GM21529 (cell line): ENCODE measurements around the gene TXNDC15.
"Not testable (repeated sequence)": the region's sequence is repeated elsewhere in the genome, so short reads cannot be mapped to it uniquely, and the experiment has no call there.

ENCODE experiments used
- ATAC-seq: cut with Tn5 transposase; IDR thresholded peaks from one replicate; pipeline ENCODE4 v1.9.1; 2021; ENCODE audit not compliant: unreplicated experiment

TXNDC15 gene

DNA sequence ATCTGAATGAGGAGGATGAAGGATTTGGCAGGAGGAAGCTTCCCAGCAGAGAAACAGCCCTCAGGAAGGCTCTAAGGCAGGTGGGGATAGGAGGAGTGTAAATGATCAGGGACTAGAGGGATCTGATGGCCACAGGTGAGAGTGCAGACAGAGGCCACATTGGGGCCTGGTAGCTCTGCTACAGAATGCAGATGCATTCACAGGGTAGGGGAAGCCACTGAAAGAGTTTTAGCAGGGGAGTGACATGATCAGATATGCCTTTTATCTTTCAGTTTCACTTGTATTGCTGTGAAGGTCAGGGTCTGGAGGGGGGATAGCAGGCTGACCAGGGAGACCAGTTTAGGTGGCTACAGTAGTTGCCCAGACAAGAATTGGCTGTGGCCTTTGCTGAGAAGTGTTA, 3.0 kb downstream of the TXNDC15 start:
- ATAC-seq: no peak

DNA sequence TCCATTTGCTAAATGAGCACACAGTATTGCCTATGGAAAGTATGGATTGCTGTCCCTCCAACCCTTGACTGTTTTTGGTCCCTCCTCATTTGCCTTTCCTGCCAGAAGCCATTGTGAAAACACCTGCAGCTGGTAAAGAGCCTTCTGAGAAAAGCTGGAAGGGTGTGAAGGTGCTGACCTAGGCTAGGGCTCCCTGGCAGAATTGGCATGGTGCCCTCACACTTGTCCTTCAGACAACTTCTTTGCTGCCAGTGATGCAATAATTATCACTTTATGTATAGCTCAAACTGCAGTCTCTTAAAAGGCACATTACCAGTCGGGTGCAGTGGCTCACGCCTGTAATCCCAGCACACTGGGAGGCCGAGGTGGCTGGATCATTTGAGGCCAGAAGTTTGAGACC, 4.2 kb downstream of the TXNDC15 start:
- no peak for ATAC-seq

DNA sequence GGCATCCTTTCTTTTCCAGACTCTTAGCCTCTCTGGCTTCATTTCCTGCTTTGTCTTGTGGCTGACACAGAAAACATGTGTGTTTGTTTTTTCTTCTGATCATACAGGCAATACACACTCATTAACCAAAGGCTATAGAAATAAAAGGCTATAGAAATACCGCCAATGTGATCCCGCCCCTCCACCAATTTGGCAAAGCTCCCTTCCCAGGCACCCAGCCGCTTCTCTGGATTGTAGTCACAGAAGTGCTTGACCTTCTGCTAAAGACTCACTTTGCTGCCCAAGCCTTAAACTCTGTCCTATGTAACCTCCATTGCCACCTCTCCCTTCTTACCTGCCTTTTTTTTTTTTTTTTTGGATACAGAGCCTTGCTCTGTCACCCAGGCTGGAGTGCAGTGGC, 5.3 kb downstream of the TXNDC15 start:
- no peak for ATAC-seq

DNA sequence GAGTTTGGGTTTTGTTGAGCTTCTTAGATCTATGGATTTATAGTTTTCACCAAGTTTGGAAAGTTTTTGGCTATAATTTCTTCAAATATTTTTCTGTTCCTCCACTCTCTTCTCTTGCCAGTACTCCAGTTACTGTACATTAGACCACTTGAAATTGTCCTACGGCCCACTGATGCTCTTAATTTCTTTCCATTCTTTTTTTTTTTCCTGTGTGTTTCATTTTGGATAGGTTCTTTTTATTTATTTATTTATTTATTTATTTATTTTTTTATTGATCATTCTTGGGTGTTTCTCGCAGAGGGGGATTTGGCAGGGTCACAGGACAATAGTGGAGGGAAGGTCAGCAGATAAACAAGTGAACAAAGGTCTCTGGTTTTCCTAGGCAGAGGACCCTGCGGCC, 6.8 kb downstream of the TXNDC15 start:
- ATAC-seq: not testable (repeated sequence)

DNA sequence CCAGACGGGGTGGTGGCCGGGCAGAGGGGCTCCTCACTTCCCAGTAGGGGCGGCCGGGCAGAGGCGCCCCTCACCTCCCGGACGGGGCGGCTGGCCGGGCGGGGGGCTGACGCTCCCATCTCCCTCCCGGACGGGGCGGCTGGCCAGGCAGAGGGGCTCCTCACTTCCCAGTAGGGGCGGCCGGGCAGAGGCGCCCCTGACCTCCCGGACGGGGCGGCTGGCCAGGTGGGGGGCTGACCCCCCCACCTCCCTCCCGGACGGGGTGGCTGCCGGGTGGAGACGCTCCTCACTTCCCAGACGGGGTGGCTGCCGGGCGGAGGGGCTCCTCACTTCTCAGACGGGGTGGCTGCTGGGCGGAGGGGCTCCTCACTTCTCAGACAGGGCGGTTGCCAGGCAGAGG, 7.5 kb downstream of the TXNDC15 start:
- not testable (repeated sequence) for ATAC-seq

DNA sequence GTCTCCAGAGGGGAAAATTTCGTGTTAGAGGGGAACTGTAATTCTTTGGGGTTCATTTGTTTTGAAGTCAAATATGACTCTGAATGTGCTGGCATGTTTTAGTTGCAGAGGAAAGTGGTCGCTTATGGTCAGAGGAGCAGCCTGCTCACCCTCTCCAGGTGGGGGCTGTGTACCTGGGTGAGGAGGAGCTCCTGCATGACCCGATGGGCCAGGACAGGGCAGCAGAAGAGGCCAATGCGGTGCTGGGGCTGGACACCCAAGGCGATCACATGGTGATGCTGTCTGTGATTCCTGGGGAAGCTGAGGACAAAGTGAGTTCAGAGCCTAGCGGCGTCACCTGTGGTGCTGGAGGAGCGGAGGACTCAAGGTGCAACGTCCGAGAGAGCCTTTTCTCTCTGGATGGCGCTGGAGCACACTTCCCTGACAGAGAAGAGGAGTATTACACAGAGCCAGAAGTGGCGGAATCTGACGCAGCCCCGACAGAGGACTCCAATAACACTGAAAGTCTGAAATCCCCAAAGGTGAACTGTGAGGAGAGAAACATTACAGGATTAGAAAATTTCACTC, 13.5 kb downstream of the TXNDC15 start:
- no peak for ATAC-seq

DNA sequence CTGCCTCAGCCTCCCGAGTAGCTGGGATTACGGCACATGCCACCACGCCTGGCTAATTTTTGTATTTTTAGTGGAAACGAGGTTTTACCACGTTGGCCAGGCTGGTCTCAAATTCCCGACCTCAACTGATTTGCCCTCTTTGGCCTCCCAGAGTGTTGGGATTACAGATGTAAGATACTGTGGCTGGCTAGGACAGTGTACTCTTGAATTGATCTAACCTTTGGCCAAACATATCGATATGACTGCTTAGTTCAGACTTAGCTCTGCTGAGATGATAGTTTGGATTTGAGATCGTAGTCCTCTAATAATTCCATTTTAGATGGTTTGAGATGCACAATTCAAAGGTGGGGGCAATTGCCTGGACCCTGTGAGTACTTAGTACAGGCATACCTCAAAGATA, 15.2 kb downstream of the TXNDC15 start:
- ATAC-seq: no peak

DNA sequence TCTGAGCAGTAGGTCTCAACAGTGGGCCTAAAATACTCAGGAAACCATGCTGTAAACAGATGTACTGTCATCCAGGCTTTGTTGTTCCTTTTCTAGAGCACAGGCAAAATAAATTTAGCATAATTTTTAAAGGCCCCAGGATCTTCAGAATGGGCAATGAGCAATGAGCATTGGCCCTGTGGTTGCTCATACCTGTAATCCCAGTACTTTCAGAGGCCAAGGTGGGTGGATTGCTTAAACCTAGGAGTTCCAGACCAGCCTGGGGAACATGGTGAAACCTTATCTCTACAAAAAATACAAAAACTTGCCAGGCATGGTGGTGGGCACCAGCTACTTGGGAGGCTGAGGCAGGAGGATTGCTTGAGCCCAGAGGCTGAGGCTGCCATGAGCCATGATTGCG, 17.3 kb downstream of the TXNDC15 start:
- ATAC-seq: no peak

DNA sequence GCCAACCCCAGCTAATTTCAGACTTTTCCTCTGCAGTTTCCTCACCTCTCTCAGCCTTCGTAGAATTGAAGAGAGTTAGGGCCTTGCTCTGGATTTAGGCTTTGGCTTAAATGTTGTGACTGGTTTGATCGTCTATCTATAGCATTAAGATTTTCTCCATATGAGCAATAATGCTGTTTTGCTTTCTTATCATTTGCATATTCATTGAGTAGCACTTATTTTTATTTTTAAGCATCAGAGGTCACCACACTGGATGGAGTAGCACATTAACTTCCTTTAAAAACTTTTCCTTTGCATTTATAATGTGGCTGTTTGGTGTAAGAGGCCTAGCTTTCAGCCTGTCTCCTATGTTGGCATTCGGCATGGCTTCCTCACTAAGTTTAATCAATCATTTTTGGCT, 18.1 kb downstream of the TXNDC15 start:
- no peak for ATAC-seq

DNA sequence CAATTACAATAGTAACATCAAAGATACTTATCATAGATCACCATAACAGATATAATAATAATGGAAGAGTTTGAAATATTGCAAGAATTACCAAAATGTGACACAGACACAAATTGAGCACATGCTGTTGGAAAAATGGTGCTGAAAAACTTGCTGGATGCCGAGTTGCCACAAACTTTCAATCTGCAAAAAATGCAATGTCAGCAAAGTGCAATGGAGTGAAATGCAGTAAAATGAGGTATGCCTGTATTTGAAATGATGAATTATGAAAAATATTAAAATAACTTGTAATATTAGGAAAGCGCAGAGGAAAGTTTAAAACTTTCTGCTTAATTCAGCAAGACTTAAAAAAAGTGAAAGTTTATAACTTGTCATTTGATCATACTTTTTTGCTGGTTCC, 18.8 kb downstream of the TXNDC15 start:
- no peak for ATAC-seq

DNA sequence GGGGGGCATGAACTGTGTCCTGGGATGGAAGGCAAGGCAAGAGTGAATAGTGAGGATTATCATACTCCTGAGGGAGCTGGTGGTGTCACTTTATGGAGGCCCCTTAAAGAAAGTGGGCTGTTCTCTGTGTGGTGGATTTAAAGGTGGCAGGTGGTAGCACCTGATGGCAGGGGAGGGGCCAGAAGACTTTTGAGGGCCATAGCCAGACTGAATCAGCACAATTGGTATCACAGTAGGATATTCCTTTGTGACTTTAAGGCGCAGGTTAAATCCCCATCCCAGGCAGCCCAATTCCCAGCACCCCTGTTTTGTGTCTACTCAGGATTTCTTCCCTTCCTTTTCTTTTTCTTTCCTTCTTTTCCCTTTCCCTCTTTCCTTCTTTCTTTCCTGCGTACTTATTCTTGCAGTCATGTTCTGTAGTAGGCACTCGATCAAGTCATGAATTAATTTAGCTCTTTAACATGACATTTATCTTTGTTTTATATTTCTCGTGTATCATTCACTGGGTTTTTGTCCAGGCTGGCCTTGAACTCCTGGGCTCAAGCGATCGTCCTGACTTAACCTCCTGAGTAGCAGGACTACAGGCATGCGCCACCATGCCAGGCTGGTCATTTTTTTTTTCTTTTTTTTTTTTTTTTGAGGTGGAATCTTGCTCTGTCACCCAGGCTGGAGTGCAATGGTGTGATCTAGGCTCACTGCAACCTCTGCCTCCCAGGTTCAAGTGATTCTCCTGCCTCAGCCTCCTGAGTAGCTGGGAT, 19.8 kb downstream of the TXNDC15 start:
- ATAC-seq: no peak

DNA sequence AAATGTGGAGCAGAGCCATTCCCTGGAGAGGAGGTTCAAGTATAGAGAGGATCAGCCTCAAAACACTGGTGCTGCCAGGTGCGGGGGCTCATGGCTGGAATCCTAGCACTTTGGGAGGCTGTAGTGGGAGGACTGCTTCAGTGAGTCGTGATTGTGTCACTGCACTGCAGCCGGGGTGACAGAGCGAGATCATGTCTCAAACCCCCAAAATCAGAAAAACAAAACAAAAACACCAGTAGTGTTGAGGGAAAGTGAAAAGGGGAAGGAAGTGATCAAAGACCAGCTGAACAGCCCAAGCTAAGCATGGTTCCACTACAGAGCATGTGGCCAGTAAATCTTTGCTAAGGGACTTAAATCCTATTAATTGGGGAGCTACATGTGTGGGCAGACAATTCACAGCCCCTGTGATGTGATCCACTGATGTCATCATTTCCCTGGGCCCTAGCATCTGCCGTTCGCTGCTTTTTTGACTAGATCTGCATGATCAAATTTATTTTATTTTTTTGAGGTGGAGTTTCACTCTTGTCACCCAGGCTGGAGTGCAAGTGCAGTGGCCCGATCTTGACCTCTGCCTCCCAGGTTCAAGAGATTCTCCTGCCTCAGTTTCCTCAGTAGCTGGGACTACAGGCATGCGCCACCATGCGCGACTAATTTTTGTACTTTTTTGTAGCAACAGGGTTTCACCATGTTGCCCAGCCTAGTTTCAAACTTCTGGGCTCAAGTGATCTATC, 28.1 kb downstream of the TXNDC15 start:
- peak; percentile 36 for ATAC-seq

DNA sequence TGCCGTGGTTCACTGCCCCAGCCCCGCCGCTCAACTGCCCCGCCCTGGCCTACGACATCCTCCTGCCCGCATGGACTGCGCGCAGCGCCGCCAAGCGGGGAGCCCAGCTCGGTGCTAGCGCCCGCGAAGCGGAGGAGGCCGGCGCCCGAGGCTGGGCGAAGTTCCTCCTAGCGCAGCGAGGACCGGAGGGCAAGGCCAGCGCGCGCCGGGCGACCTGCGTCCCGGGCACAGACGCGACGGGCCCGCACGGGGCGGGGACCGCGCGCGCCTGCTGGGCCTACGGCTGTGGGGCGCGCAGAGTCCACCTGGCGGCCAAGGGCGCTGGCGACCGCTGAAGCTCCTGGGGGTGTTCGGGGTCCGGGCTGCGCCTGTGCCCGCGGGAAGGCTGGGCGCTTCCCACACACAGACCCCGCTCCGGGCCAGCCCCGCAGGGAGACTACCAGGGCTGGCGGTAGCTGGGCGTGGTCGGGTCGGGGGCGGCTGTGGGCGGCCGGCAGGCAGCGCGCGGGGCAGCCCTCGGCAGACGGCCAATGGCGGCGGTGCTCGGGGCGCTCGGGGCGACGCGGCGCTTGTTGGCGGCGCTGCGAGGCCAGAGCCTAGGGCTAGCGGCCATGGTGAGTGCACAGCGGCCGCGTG, 30.6 kb downstream of the TXNDC15 start, which contains the start of gene PCBD2:
Gene PCBD2, plus strand, starts transcription at position 522 of the 636 bp plus-strand sequence. Its CDS starts 9 bp downstream, at position 531.
- peak; percentile 75 for ATAC-seq

DNA sequence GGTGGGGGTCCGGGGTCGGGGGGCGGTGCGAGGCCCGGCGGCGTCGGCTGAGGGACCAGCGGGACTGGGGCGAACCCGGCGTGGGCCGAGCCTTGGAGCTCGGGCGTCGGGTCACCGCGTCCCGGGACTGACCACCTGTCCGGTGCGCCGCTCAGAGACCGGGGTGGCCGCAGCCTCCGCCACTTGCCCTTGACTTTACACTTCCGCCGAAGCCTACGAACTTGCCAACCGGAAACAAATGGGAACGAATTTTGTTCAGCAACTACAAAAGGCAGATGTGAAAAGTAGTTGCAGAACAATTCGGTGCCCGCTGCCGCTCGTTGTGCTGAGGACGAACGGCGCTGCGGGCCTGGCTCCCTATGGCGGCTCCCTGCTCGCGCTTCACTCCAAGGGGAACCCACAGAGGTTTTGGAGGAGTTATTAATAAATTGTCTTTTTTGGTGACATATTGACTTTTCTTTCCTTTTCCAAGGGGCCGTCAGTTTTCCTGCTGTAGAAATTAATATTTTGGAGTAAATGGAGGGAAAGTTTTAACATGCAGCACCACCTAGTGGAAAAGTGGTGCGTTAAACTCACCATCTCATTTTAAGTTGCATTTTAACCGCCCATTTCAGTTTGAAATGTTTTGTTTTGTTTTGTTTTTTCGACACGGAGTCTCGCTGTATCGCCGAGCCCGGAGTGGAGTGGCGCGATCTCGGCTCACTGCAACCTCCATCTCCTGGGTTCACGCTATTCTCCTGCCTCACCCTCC, 31.2 kb downstream of the TXNDC15 start:
- ATAC-seq: peak; percentile 30

DNA sequence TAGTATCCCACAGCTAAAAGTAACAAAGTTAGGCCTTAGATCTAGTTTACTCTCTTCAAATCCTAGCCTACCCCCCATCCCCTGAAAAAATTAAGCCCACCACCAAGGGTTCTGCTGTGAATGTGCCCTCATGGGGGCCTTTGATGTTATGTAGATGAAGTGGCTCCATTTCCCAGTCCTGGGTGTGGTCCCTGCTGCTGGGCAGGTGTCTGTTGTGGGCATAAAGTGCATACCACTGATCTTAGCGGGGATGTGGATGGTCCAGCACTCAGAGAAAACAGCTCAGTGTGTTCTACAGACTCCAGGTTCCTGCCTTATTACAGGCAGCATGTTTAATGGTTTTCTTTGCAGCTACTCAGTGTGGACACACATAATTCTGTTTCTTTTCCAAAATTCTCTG, 32.6 kb downstream of the TXNDC15 start:
- no peak for ATAC-seq

DNA sequence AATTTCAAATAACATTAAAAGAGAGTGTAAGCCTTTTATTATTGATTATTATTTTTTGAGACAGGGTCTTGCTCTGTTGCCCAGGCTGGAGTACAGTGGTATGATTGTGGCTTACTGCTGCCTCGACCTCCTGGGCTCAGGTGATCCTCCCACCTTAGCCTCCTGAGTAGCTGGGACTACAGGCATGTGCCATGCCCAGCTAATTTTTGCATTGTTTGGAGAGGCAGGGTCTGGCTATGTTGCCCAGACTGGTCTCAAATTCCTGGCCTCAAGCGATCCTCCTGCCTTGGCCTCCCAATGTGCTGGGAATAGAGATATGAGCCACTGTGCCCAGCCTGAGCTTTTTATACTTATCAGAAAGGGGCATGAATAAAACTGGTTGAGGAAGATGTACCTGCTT, 36.6 kb downstream of the TXNDC15 start:
- ATAC-seq: not testable (repeated sequence)

DNA sequence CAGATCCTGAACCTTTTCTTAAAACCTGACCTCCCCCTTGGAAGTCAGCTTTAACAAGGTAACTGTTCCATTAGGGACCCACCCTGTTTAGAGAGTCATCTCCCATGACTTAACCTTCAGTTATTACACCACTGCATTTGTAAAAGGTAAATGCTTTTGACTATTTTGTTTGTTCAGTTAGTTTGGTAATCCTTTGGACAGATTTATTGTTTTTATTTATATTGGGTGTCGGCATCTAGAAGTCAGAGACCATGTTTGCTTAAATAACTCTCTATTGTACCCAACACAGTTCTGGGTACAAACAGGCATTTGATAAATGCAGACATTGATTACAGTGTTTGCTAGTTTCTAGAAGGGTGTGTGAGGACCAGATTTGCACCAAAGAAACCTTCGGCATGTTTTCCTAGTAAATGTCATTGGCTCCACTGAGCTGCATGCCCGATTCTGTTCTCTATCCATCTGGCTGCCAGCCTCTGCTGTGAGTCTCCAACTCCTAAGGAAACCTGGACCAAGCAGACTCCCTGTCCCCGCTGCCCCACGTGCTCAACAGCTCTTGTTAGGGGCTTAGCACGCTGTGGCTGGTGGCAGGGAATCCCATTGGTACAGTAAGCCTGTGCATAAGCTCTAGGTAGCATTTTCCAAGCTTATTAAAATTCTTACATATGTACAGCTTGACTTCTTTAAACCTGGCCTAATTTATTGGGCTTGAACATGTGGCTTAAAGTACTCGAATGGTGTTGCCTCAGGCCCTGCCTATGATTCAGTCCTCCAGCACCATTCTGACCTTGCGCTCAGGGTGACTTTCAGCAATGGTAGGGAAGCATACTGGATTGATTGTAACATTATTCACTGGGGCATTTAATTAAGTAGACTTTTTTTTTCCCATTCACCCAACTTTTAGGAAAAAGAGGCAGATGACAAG, 37.4 kb downstream of the TXNDC15 start:
- no peak for ATAC-seq

DNA sequence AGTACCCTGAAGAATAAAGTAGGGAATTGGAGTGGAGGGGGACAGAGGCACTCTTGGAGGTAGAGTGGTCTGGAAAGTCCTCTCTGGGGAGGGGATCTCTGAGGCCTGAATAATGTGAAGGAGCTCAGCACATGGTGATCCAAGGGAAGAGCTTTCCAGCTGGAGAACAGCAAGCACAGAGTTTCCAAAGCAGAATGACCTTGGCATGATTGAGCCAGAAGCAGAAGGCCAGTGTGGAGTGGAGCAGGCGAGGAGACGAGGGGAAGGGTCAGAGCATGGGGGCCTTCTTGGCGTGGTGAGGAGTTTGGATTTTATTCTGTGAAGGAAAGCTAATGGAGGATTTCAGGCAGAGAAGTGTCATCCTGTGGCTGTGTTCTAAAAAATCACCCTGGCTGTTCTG, 39.1 kb downstream of the TXNDC15 start:
- ATAC-seq: no peak

DNA sequence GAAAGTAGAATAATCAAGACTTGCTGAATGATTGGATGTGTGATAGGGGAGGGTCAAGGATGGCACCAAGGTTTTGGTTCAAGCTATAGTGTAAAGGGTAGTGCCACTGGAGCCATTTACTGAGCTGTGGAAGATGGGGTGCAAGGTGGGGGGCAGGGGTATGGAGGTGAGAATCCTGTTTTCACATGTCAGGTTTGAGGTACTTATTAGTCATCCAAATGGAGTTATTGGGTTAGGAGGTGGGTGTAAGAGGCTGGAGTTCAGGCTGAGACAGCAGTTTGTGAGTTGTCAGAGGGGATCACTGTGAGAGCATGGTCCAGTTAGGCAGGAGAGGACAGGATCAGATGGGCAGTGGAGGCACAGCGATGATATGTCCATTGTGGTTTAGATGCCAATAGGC, 39.6 kb downstream of the TXNDC15 start:
- no peak for ATAC-seq
